Endothelial cell of umbilical vein (primary cell): ENCODE measurements around the gene USPL1. TPM values are rescaled to one million over a fixed set of nuclear protein-coding genes. Genes with fewer than 3 reads are reported as not detected.

Source experiments
- BruUV-seq: library from RNA; stranded (reverse); fragments of 400-500 nt; replicated peaks from 2 replicates; lab custom pipeline; 2021; lab: Mats Ljungman, UMichigan
- CTCF ChIA-PET: fragments of 300-600, 350-600 bp; sonication (Branson Sonifier 250); formaldehyde crosslinking; loops from one replicate; lab custom pipeline; 2021; ENCODE audit warnings: antibody characterized with exemption, inconsistent platforms; lab: Charles Lee
- POLR2A ChIA-PET: fragments of 300-600, 350-600 bp; sonication (Branson Sonifier 250); formaldehyde crosslinking; loops from one replicate; lab custom pipeline; 2021; ENCODE audit warnings: antibody characterized with exemption, inconsistent platforms; lab: Charles Lee
- DNase-seq: peaks from one replicate; pipeline ENCODE4 v3.0.0-alpha.2; 2011; ENCODE audit warnings: low read depth, low spot score
- FAIRE-seq: peaks from 2 replicates; lab custom pipeline; 2011; peaks lifted over from hg19 to GRCh38; lab: Jason Lieb, UNC
- H2AFZ ChIP-seq: 2 replicates; pipeline ENCODE4 v1.6.0; 2012; ENCODE audit warnings: low read depth, low read length, control low read depth, inconsistent platforms
- H3K27ac ChIP-seq: 2 replicates; pipeline ENCODE4 v1.5.1; 2011; ENCODE audit warnings: low read depth, mild to moderate bottlenecking, control low read depth, low read length, moderate library complexity; ENCODE audit not compliant: insufficient read depth
- H3K27me3 ChIP-seq, 2 experiments: 2 replicates each; pipeline versions ENCODE4 v1.6.0 to v1.6.1; 2011; ENCODE audit warnings: low read length in 2 of 2, mixed read lengths in 1 of 2; ENCODE audit not compliant: control insufficient read depth in 2 of 2, insufficient read depth in 2 of 2
- H3K36me3 ChIP-seq, 2 experiments: 2 replicates in 1 of 2; 3 replicates in 1 of 2; pipeline ENCODE4 v1.5.1; 2011; ENCODE audit warnings: low read length in 2 of 2, mild to moderate bottlenecking in 1 of 2, moderate library complexity in 1 of 2; ENCODE audit not compliant: control insufficient read depth in 2 of 2, insufficient read depth in 2 of 2; ENCODE audit errors: extremely low read depth in 1 of 2
- H3K4me1 ChIP-seq: 3 replicates; pipeline ENCODE4 v1.5.1; 2011; ENCODE audit warnings: mild to moderate bottlenecking, low read length; ENCODE audit not compliant: control insufficient read depth, insufficient read depth; ENCODE audit errors: extremely low read depth
- H3K4me2 ChIP-seq: 2 replicates; pipeline ENCODE4 v1.6.1; 2011; ENCODE audit warnings: low read length, control low read depth, mixed read lengths; ENCODE audit not compliant: insufficient read depth
- H3K4me3 ChIP-seq, 3 experiments: fragments of 200-600 bp in 1 of 3; sonication (generic), shearing (Covaris generic) in 1 of 3; replicated peaks in 1 of 3; 2 replicates each; pipeline ENCODE4 v1.5.1; 2011 to 2016; ENCODE audit warnings: control low read depth in 3 of 3, low read length in 3 of 3, mild to moderate bottlenecking in 2 of 3, inconsistent platforms in 1 of 3, low read depth in 1 of 3, moderate library complexity in 1 of 3; ENCODE audit not compliant: insufficient read depth in 1 of 3
- H3K79me2 ChIP-seq: 2 replicates; pipeline ENCODE4 v1.6.0; 2012; ENCODE audit warnings: low read length, inconsistent platforms; ENCODE audit not compliant: control insufficient read depth, insufficient read depth
- H3K9ac ChIP-seq: replicated peaks from 2 replicates; pipeline ENCODE3; 2011; ENCODE audit warnings: low read length, control low read depth; ENCODE audit not compliant: insufficient read depth; ENCODE audit errors: extremely low read depth
- H3K9me1 ChIP-seq: replicated peaks from 3 replicates; pipeline ENCODE4 v1.6.0; 2011; ENCODE audit warnings: mild to moderate bottlenecking, low read length; ENCODE audit not compliant: control insufficient read depth, insufficient read depth; ENCODE audit errors: extremely low read depth
- H3K9me3 ChIP-seq: replicated peaks from 2 replicates; pipeline ENCODE4 v1.5.1; 2012; ENCODE audit warnings: low read length, inconsistent platforms; ENCODE audit not compliant: control insufficient read depth, insufficient read depth
- H4K20me1 ChIP-seq: replicated peaks from 2 replicates; pipeline ENCODE3; 2011; ENCODE audit warnings: mild to moderate bottlenecking, low read length; ENCODE audit not compliant: control insufficient read depth, insufficient read depth; ENCODE audit errors: extremely low read depth
- CTCF ChIP-seq, 2 donors: IDR thresholded peaks; 1 replicate in 1 of 2; 2 replicates in 1 of 2; pipeline ENCODE4 v1.5.1; 2011; ENCODE audit warnings: low read length in 2 of 2, mild to moderate bottlenecking in 2 of 2, moderate library complexity in 2 of 2, control low read depth in 1 of 2, inconsistent platforms in 1 of 2, low read depth in 1 of 2; ENCODE audit not compliant: insufficient read depth in 1 of 2; ENCODE audit errors: extremely low read depth in 1 of 2
- EZH2 ChIP-seq: IDR thresholded peaks from 2 replicates; pipeline ENCODE4 v1.6.1; 2012; ENCODE audit warnings: borderline replicate concordance, low read depth, mild to moderate bottlenecking, moderate library complexity, low read length, inconsistent platforms; ENCODE audit not compliant: severe bottlenecking
- FOS ChIP-seq: IDR thresholded peaks from 2 replicates; pipeline ENCODE4 v1.6.1; 2011; ENCODE audit warnings: mild to moderate bottlenecking, low read length, moderate library complexity, borderline replicate concordance; ENCODE audit not compliant: insufficient read depth
- GATA2 ChIP-seq: IDR thresholded peaks from 2 replicates; pipeline ENCODE4 v1.7.0; 2011; ENCODE audit warnings: low read depth, mild to moderate bottlenecking, moderate library complexity, mixed read lengths, low read length; ENCODE audit not compliant: insufficient read length, insufficient read depth
- JUN ChIP-seq: IDR thresholded peaks from 2 replicates; pipeline ENCODE4 v1.6.1; 2011; ENCODE audit warnings: borderline replicate concordance, low read depth; ENCODE audit not compliant: insufficient read length, insufficient read depth
- MAX ChIP-seq: IDR thresholded peaks from 2 replicates; pipeline ENCODE4 v1.6.1; 2011; ENCODE audit not compliant: insufficient read depth, insufficient read length
- MYC ChIP-seq: IDR thresholded peaks from one replicate; pipeline ENCODE4 v1.6.1; 2011; ENCODE audit warnings: mild to moderate bottlenecking, low read depth, low read length
- POLR2A ChIP-seq: IDR thresholded peaks from 2 replicates; pipeline ENCODE4 v1.6.1; 2012; ENCODE audit warnings: low read depth, mild to moderate bottlenecking, control low read depth, low read length
- POLR2AphosphoS5 ChIP-seq: IDR thresholded peaks from 2 replicates; pipeline ENCODE4 v1.6.1; 2012; ENCODE audit warnings: low read depth, mild to moderate bottlenecking, control low read depth, low read length, moderate library complexity; ENCODE audit not compliant: insufficient read depth
- dilution Hi-C: fragments of 300-500 bp; cut with MboI; formaldehyde crosslinking; loops from one replicate; pipeline ENCODE4 v1.15.0; 2019; ENCODE audit warnings: low sequenced_read_pairs; ENCODE audit not compliant: extremely low pct_ligation_motif_present
- intact Hi-C: fragments of 100-400 bp; cut with micrococcal nuclease; formaldehyde crosslinking; loops from one replicate; pipeline ENCODE4 v1.10.0; 2022
- polyA plus RNA-seq, 4 experiments: library from polyadenylated mRNA; depleted of rRNA in 3 of 4; stranded (reverse) in 3 of 4; unstranded in 1 of 4; fragments of >200 nt; gene quantifications; 2 replicates each; pipeline versions ENCODE4 v1.2.1 to v1.2.3, GENCODE V29; 2011 to 2012; ENCODE audit warnings: missing spikeins in 1 of 4
- total RNA-seq: library from RNA; stranded (reverse); gene quantifications from 2 replicates; pipeline ENCODE4 v1.2.3, GENCODE V29; 2021

Gene USPL1
- total and polyA plus RNA-seq, 2 donors (not counting 3 experiments of a cell fraction or from before 2014, with no cell fraction given), result 14.6 to 21.0 TPM

- no TSS peak for BruUV-seq
- Histone ChIP-seq H3K36me3 (no peaks in the 10 kb centered on the region), H2AFZ (no peak overlapping the region), H3K9me1 (no peaks in the 10 kb centered on the region), H3K9me3 (no peaks in the 10 kb centered on the region), H3K4me1 (no peaks in the 10 kb centered on the region), H3K9ac (no peak overlapping the region), H3K79me2 (no peaks in the 10 kb centered on the region), H4K20me1 (no peaks in the 10 kb centered on the region), H3K4me3 (no peak overlapping the region), H3K27me3 (no peaks in the 10 kb centered on the region), H3K27ac (no peak overlapping the region), H3K4me2 (no peak overlapping the region)
- no peak for FAIRE-seq
- dilution Hi-C loops, result no loop called here
- intact Hi-C loops, result no loop called here
- TF ChIP-seq CTCF (IDR thresholded peaks at IDR 0.05; ENCODE audit: extremely low read depth in 1 of 2, insufficient read depth in 1 of 2, low read depth in 1 of 2, low read length in 2 of 2) (no peak), POLR2A (no peak), POLR2AphosphoS5 (no peak), EZH2 (no peak)
- POLR2A ChIA-PET, result no interaction called here
- CTCF ChIA-PET, result no interaction called here
- DNase-seq, result no peak
Measured at GRCh38 chr13:30600496-30600895, 17.2 kb upstream of the USPL1 start.

- Histone ChIP-seq H3K27me3 (no peaks in the 10 kb centered on the region), H3K9me3 (no peaks in the 10 kb centered on the region), H3K9me1 (no peaks in the 10 kb centered on the region), H2AFZ (no peak overlapping the region), H3K36me3 (no peaks in the 10 kb centered on the region), H4K20me1 (no peaks in the 10 kb centered on the region), H3K9ac (no peak overlapping the region), H3K4me3 (no peak overlapping the region), H3K4me1 (no peaks in the 10 kb centered on the region), H3K27ac (no peak overlapping the region), H3K79me2 (no peaks in the 10 kb centered on the region), H3K4me2 (no peak overlapping the region)
- TF ChIP-seq JUN (no peak), MYC (no peak), GATA2 (no peak), CTCF (IDR thresholded peaks at IDR 0.05; ENCODE audit: extremely low read depth in 1 of 2, insufficient read depth in 1 of 2, low read depth in 1 of 2, low read length in 2 of 2) (no peak), MAX (no peak), POLR2AphosphoS5 (no peak), EZH2 (no peak), FOS (no peak), POLR2A (no peak)
- FAIRE-seq (no peak), DNase-seq (no peak)
- dilution Hi-C loops (no loop called here), intact Hi-C loops (no loop called here)
- POLR2A ChIA-PET, result no interaction called here
- CTCF ChIA-PET, result no interaction called here
- BruUV-seq, result no TSS peak
Measured at GRCh38 chr13:30601836-30602235, 15.9 kb upstream of the USPL1 start.
